HL-60/S4 treated with phorbol 12-myristate 13-acetate at 8.2 ng/mL for 4 days and 3 days (cell line): Measurements from ENCODE around the gene C1QTNF12.

Experiments used
- in situ Hi-C: fragments of 300-500 bp; cut with MboI; formaldehyde crosslinking; loops from 2 replicates; pipeline ENCODE4 v1.15.0; 2022; ENCODE audit warnings: low sequenced_read_pairs

C1QTNF12 gene

GRCh38 chr1:1229770-1230169, 16.8 kb downstream of the C1QTNF12 start:
- in situ Hi-C loops = no loop called here

- in situ Hi-C loops = no loop called here
Measured at GRCh38 chr1:1228596-1229321, 17.8 kb downstream of the C1QTNF12 start.

- in situ Hi-C loops = no loop called here
Measured at GRCh38 chr1:1228187-1228586, 18.3 kb downstream of the C1QTNF12 start.

GRCh38 chr1:1227386-1227785, 19.1 kb downstream of the C1QTNF12 start:
- in situ Hi-C loops = no loop called here

GRCh38 chr1:1226566-1227362, 19.8 kb downstream of the C1QTNF12 start:
- in situ Hi-C loops = no loop called here

GRCh38 chr1:1225913-1226312, 20.6 kb downstream of the C1QTNF12 start:
- in situ Hi-C loops = no loop called here

GRCh38 chr1:1225238-1225845, 21.2 kb downstream of the C1QTNF12 start:
- in situ Hi-C loops = no loop called here

- in situ Hi-C loops = no loop called here
Measured at GRCh38 chr1:1223891-1224290, 22.6 kb downstream of the C1QTNF12 start.

- in situ Hi-C loops = no loop called here
Measured at GRCh38 chr1:1223321-1223720, 23.2 kb downstream of the C1QTNF12 start.

- in situ Hi-C loops = no loop called here
Measured at GRCh38 chr1:1222575-1223225, 23.8 kb downstream of the C1QTNF12 start.

GRCh38 chr1:1221887-1222574, 24.5 kb downstream of the C1QTNF12 start:
- in situ Hi-C loops = no loop called here

GRCh38 chr1:1220197-1220596, 26.3 kb downstream of the C1QTNF12 start:
- in situ Hi-C loops = no loop called here

- in situ Hi-C loops = no loop called here
Measured at GRCh38 chr1:1219341-1219740, 27.2 kb downstream of the C1QTNF12 start.

GRCh38 chr1:1218524-1219200, 27.9 kb downstream of the C1QTNF12 start:
- in situ Hi-C loops = no loop called here

GRCh38 chr1:1217621-1218523, 28.6 kb downstream of the C1QTNF12 start:
- in situ Hi-C loops = no loop called here

GRCh38 chr1:1216770-1217620, 29.5 kb downstream of the C1QTNF12 start:
- in situ Hi-C loops = no loop called here

- in situ Hi-C loops = no loop called here
Measured at GRCh38 chr1:1215881-1216605, 30.5 kb downstream of the C1QTNF12 start.
